Measurements from ENCODE around the gene UBQLN4.

Gene UBQLN4

GRCh38 chr1:156091610-156092009, 38.0 kb upstream of the UBQLN4 start:
- H3K4me3 ChIP-seq (ENCODE audit: low read depth in 1 of 2, low read length in 2 of 2): no peak overlapping the region
- no peak overlapping the region for H3K27ac ChIP-seq (ENCODE audit: low read length)
- no peak overlapping the region for H3K9ac ChIP-seq (ENCODE audit: low read depth, low read length)
- no peaks in the 10 kb centered on the region for H3K27me3 ChIP-seq (ENCODE audit: insufficient read depth, low read length, poor library complexity)
- H4K20me1 ChIP-seq (ENCODE audit: insufficient read depth, low read length): 0 out of 2 replicates have a peak, but pooled peaks cover 6% of the 10 kb centered on the region
- ATAC-seq (ENCODE audit: insufficient read depth, low read depth) (no peak), DNase-seq (no peak)
- no peak overlapping the region for H2AFZ ChIP-seq (ENCODE audit: low read depth, low read length)
- H3K9me3 ChIP-seq (ENCODE audit: insufficient read depth, low read length, severe bottlenecking): no peaks in the 10 kb centered on the region
- no peaks in the 10 kb centered on the region for H3K4me1 ChIP-seq (ENCODE audit: insufficient read depth, low read length)
- no peaks in the 10 kb centered on the region for H3K79me2 ChIP-seq (ENCODE audit: insufficient read depth, low read length)
- TF ChIP-seq EZH2 (IDR thresholded peaks at IDR 0.05; ENCODE audit: borderline replicate concordance, low read depth, low read length, severe bottlenecking): no peak
- no peak for TF ChIP-seq CTCF (IDR thresholded peaks at IDR 0.05; ENCODE audit: borderline replicate concordance, extremely low read depth, low read length, poor library complexity, severe bottlenecking)
- no peak overlapping the region for H3K4me2 ChIP-seq (ENCODE audit: insufficient read depth, low read length)
- H3K36me3 ChIP-seq (ENCODE audit: insufficient read depth, low read length): no peaks in the 10 kb centered on the region

- Histone ChIP-seq H3K4me3 (ENCODE audit: low read depth in 1 of 2, low read length in 2 of 2) (no peak overlapping the region), H3K9me3 (ENCODE audit: insufficient read depth, low read length, severe bottlenecking) (no peaks in the 10 kb centered on the region), H3K4me1 (ENCODE audit: insufficient read depth, low read length) (no peaks in the 10 kb centered on the region), H3K9ac (ENCODE audit: low read depth, low read length) (no peak overlapping the region), H3K79me2 (ENCODE audit: insufficient read depth, low read length) (no peaks in the 10 kb centered on the region), H3K27ac (ENCODE audit: low read length) (no peak overlapping the region), H3K27me3 (ENCODE audit: insufficient read depth, low read length, poor library complexity) (no peaks in the 10 kb centered on the region), H4K20me1 (ENCODE audit: insufficient read depth, low read length) (0 out of 2 replicates have a peak, but pooled peaks cover 2% of the 10 kb centered on the region), H2AFZ (ENCODE audit: low read depth, low read length) (no peak overlapping the region), H3K36me3 (ENCODE audit: insufficient read depth, low read length) (no peaks in the 10 kb centered on the region), H3K4me2 (ENCODE audit: insufficient read depth, low read length) (no peak overlapping the region)
- TF ChIP-seq EZH2 (IDR thresholded peaks at IDR 0.05; ENCODE audit: borderline replicate concordance, low read depth, low read length, severe bottlenecking) (no peak), CTCF (IDR thresholded peaks at IDR 0.05; ENCODE audit: borderline replicate concordance, extremely low read depth, low read length, poor library complexity, severe bottlenecking) (peak; percentile 83)
- DNase-seq: peak; percentile 82
- ATAC-seq (ENCODE audit: insufficient read depth, low read depth): peak; percentile 97
Observed at GRCh38 chr1:156090840-156091188, 37.2 kb upstream of the UBQLN4 start.

GRCh38 chr1:156090138-156090839, 36.7 kb upstream of the UBQLN4 start:
- DNase-seq: no peak
- H3K36me3 ChIP-seq (ENCODE audit: insufficient read depth, low read length): no peaks in the 10 kb centered on the region
- peak; percentile 45; the same call in 2 of the 3 replicates for ATAC-seq (ENCODE audit: insufficient read depth, low read depth)
- H2AFZ ChIP-seq (ENCODE audit: low read depth, low read length): no peak overlapping the region
- H3K9me3 ChIP-seq (ENCODE audit: insufficient read depth, low read length, severe bottlenecking): no peaks in the 10 kb centered on the region
- no peak overlapping the region for H3K9ac ChIP-seq (ENCODE audit: low read depth, low read length)
- no peaks in the 10 kb centered on the region for H4K20me1 ChIP-seq (ENCODE audit: insufficient read depth, low read length)
- H3K4me1 ChIP-seq (ENCODE audit: insufficient read depth, low read length): no peaks in the 10 kb centered on the region
- no peak overlapping the region for H3K27ac ChIP-seq (ENCODE audit: low read length)
- H3K4me3 ChIP-seq (ENCODE audit: low read depth in 1 of 2, low read length in 2 of 2): no peak overlapping the region
- H3K4me2 ChIP-seq (ENCODE audit: insufficient read depth, low read length): no peak overlapping the region
- no peaks in the 10 kb centered on the region for H3K79me2 ChIP-seq (ENCODE audit: insufficient read depth, low read length)
- H3K27me3 ChIP-seq (ENCODE audit: insufficient read depth, low read length, poor library complexity): no peaks in the 10 kb centered on the region
- TF ChIP-seq CTCF (IDR thresholded peaks at IDR 0.05; ENCODE audit: borderline replicate concordance, extremely low read depth, low read length, poor library complexity, severe bottlenecking) (no peak), EZH2 (IDR thresholded peaks at IDR 0.05; ENCODE audit: borderline replicate concordance, low read depth, low read length, severe bottlenecking) (no peak)

Measured in DND-41 (cell line).